Endothelial cell of umbilical vein (primary cell): ENCODE data around the gene CX3CR1. TPM values are rescaled to one million over a fixed set of nuclear protein-coding genes. Genes with fewer than 3 reads are reported as not detected.

Experiments used
- BruUV-seq: library from RNA; stranded (reverse); fragments of 400-500 nt; replicated peaks from 2 replicates; lab custom pipeline; 2021; lab: Mats Ljungman, UMichigan
- CTCF ChIA-PET: fragments of 300-600, 350-600 bp; sonication (Branson Sonifier 250); formaldehyde crosslinking; loops from one replicate; lab custom pipeline; 2021; ENCODE audit warnings: antibody characterized with exemption, inconsistent platforms; lab: Charles Lee
- POLR2A ChIA-PET: fragments of 300-600, 350-600 bp; sonication (Branson Sonifier 250); formaldehyde crosslinking; loops from one replicate; lab custom pipeline; 2021; ENCODE audit warnings: antibody characterized with exemption, inconsistent platforms; lab: Charles Lee
- DNase-seq: peaks from one replicate; pipeline ENCODE4 v3.0.0-alpha.2; 2011; ENCODE audit warnings: low read depth, low spot score
- FAIRE-seq: peaks from 2 replicates; lab custom pipeline; 2011; peaks lifted over from hg19 to GRCh38; lab: Jason Lieb, UNC
- H2AFZ ChIP-seq: 2 replicates; pipeline ENCODE4 v1.6.0; 2012; ENCODE audit warnings: low read depth, low read length, control low read depth, inconsistent platforms
- H3K27ac ChIP-seq: 2 replicates; pipeline ENCODE4 v1.5.1; 2011; ENCODE audit warnings: low read depth, mild to moderate bottlenecking, control low read depth, low read length, moderate library complexity; ENCODE audit not compliant: insufficient read depth
- H3K27me3 ChIP-seq, 2 experiments: 2 replicates each; pipeline versions ENCODE4 v1.6.0 to v1.6.1; 2011; ENCODE audit warnings: low read length in 2 of 2, mixed read lengths in 1 of 2; ENCODE audit not compliant: control insufficient read depth in 2 of 2, insufficient read depth in 2 of 2
- H3K36me3 ChIP-seq, 2 experiments: 2 replicates in 1 of 2; 3 replicates in 1 of 2; pipeline ENCODE4 v1.5.1; 2011; ENCODE audit warnings: low read length in 2 of 2, mild to moderate bottlenecking in 1 of 2, moderate library complexity in 1 of 2; ENCODE audit not compliant: control insufficient read depth in 2 of 2, insufficient read depth in 2 of 2; ENCODE audit errors: extremely low read depth in 1 of 2
- H3K4me1 ChIP-seq: 3 replicates; pipeline ENCODE4 v1.5.1; 2011; ENCODE audit warnings: mild to moderate bottlenecking, low read length; ENCODE audit not compliant: control insufficient read depth, insufficient read depth; ENCODE audit errors: extremely low read depth
- H3K4me2 ChIP-seq: 2 replicates; pipeline ENCODE4 v1.6.1; 2011; ENCODE audit warnings: low read length, control low read depth, mixed read lengths; ENCODE audit not compliant: insufficient read depth
- H3K4me3 ChIP-seq, 3 experiments: fragments of 200-600 bp in 1 of 3; sonication (generic), shearing (Covaris generic) in 1 of 3; replicated peaks in 1 of 3; 2 replicates each; pipeline ENCODE4 v1.5.1; 2011 to 2016; ENCODE audit warnings: control low read depth in 3 of 3, low read length in 3 of 3, mild to moderate bottlenecking in 2 of 3, inconsistent platforms in 1 of 3, low read depth in 1 of 3, moderate library complexity in 1 of 3; ENCODE audit not compliant: insufficient read depth in 1 of 3
- H3K79me2 ChIP-seq: 2 replicates; pipeline ENCODE4 v1.6.0; 2012; ENCODE audit warnings: low read length, inconsistent platforms; ENCODE audit not compliant: control insufficient read depth, insufficient read depth
- H3K9ac ChIP-seq: replicated peaks from 2 replicates; pipeline ENCODE3; 2011; ENCODE audit warnings: low read length, control low read depth; ENCODE audit not compliant: insufficient read depth; ENCODE audit errors: extremely low read depth
- H3K9me1 ChIP-seq: replicated peaks from 3 replicates; pipeline ENCODE4 v1.6.0; 2011; ENCODE audit warnings: mild to moderate bottlenecking, low read length; ENCODE audit not compliant: control insufficient read depth, insufficient read depth; ENCODE audit errors: extremely low read depth
- H3K9me3 ChIP-seq: replicated peaks from 2 replicates; pipeline ENCODE4 v1.5.1; 2012; ENCODE audit warnings: low read length, inconsistent platforms; ENCODE audit not compliant: control insufficient read depth, insufficient read depth
- H4K20me1 ChIP-seq: replicated peaks from 2 replicates; pipeline ENCODE3; 2011; ENCODE audit warnings: mild to moderate bottlenecking, low read length; ENCODE audit not compliant: control insufficient read depth, insufficient read depth; ENCODE audit errors: extremely low read depth
- CTCF ChIP-seq, 2 donors: IDR thresholded peaks; 1 replicate in 1 of 2; 2 replicates in 1 of 2; pipeline ENCODE4 v1.5.1; 2011; ENCODE audit warnings: low read length in 2 of 2, mild to moderate bottlenecking in 2 of 2, moderate library complexity in 2 of 2, control low read depth in 1 of 2, inconsistent platforms in 1 of 2, low read depth in 1 of 2; ENCODE audit not compliant: insufficient read depth in 1 of 2; ENCODE audit errors: extremely low read depth in 1 of 2
- EZH2 ChIP-seq: IDR thresholded peaks from 2 replicates; pipeline ENCODE4 v1.6.1; 2012; ENCODE audit warnings: borderline replicate concordance, low read depth, mild to moderate bottlenecking, moderate library complexity, low read length, inconsistent platforms; ENCODE audit not compliant: severe bottlenecking
- FOS ChIP-seq: IDR thresholded peaks from 2 replicates; pipeline ENCODE4 v1.6.1; 2011; ENCODE audit warnings: mild to moderate bottlenecking, low read length, moderate library complexity, borderline replicate concordance; ENCODE audit not compliant: insufficient read depth
- GATA2 ChIP-seq: IDR thresholded peaks from 2 replicates; pipeline ENCODE4 v1.7.0; 2011; ENCODE audit warnings: low read depth, mild to moderate bottlenecking, moderate library complexity, mixed read lengths, low read length; ENCODE audit not compliant: insufficient read length, insufficient read depth
- JUN ChIP-seq: IDR thresholded peaks from 2 replicates; pipeline ENCODE4 v1.6.1; 2011; ENCODE audit warnings: borderline replicate concordance, low read depth; ENCODE audit not compliant: insufficient read length, insufficient read depth
- MAX ChIP-seq: IDR thresholded peaks from 2 replicates; pipeline ENCODE4 v1.6.1; 2011; ENCODE audit not compliant: insufficient read depth, insufficient read length
- MYC ChIP-seq: IDR thresholded peaks from one replicate; pipeline ENCODE4 v1.6.1; 2011; ENCODE audit warnings: mild to moderate bottlenecking, low read depth, low read length
- POLR2A ChIP-seq: IDR thresholded peaks from 2 replicates; pipeline ENCODE4 v1.6.1; 2012; ENCODE audit warnings: low read depth, mild to moderate bottlenecking, control low read depth, low read length
- POLR2AphosphoS5 ChIP-seq: IDR thresholded peaks from 2 replicates; pipeline ENCODE4 v1.6.1; 2012; ENCODE audit warnings: low read depth, mild to moderate bottlenecking, control low read depth, low read length, moderate library complexity; ENCODE audit not compliant: insufficient read depth
- dilution Hi-C: fragments of 300-500 bp; cut with MboI; formaldehyde crosslinking; loops from one replicate; pipeline ENCODE4 v1.15.0; 2019; ENCODE audit warnings: low sequenced_read_pairs; ENCODE audit not compliant: extremely low pct_ligation_motif_present
- intact Hi-C: fragments of 100-400 bp; cut with micrococcal nuclease; formaldehyde crosslinking; loops from one replicate; pipeline ENCODE4 v1.10.0; 2022
- polyA plus RNA-seq, 4 experiments: library from polyadenylated mRNA; depleted of rRNA in 3 of 4; stranded (reverse) in 3 of 4; unstranded in 1 of 4; fragments of >200 nt; gene quantifications; 2 replicates each; pipeline versions ENCODE4 v1.2.1 to v1.2.3, GENCODE V29; 2011 to 2012; ENCODE audit warnings: missing spikeins in 1 of 4
- total RNA-seq: library from RNA; stranded (reverse); gene quantifications from 2 replicates; pipeline ENCODE4 v1.2.3, GENCODE V29; 2021

CX3CR1 gene
- total and polyA plus RNA-seq, 2 donors (not counting 3 experiments of a cell fraction or from before 2014, with no cell fraction given) = not detected

- ChIA-PET CTCF (no interaction called here), POLR2A (no interaction called here)
- no TSS peak for BruUV-seq
- Histone ChIP-seq H3K9me1 (no peaks in the 10 kb centered on the region), H3K36me3 (no peaks in the 10 kb centered on the region), H3K9me3 (no peaks in the 10 kb centered on the region), H3K27me3 (no peaks in the 10 kb centered on the region), H4K20me1 (no peaks in the 10 kb centered on the region), H3K27ac (no peak overlapping the region), H3K79me2 (no peaks in the 10 kb centered on the region), H3K4me3 (no peak overlapping the region), H3K4me2 (no peak overlapping the region), H3K9ac (no peak overlapping the region), H2AFZ (no peak overlapping the region), H3K4me1 (no peaks in the 10 kb centered on the region)
- intact Hi-C loops = no loop called here
- no peak for FAIRE-seq
- TF ChIP-seq FOS (no peak), CTCF (IDR thresholded peaks at IDR 0.05; ENCODE audit: extremely low read depth in 1 of 2, insufficient read depth in 1 of 2, low read depth in 1 of 2, low read length in 2 of 2) (no peak), MAX (no peak), POLR2A (no peak), EZH2 (no peak)
- DNase-seq = no peak
- dilution Hi-C loops = no loop called here
These were observed 37.8 kb upstream of the CX3CR1 start for GRCh38 chr3:39317571-39318169.

DNA sequence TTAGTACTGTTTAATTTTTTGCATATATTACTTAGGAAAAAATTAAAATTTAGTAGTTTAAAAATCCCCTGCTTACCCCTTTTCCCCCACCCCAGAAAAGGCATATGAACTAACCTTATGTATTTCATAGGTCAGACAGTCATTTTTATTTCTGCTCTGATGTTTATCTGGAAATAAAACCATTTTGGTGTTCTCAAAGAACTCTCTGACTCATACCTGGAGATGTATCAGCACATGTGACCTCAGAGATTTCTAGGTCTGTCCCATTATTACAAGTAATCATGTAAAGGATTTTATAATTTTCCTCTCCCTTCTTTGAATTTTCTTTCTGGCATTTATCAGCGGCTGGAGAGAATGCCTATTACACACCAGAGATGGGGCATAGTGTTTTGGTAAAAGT, 35.6 kb upstream of the CX3CR1 start:
- no peaks in the 10 kb centered on the region for H3K27me3 ChIP-seq
- intact Hi-C loops (no loop called here), dilution Hi-C loops (no loop called here)
- H2AFZ ChIP-seq = no peak overlapping the region
- H3K9ac ChIP-seq = no peak overlapping the region
- POLR2A ChIA-PET = no interaction called here
- no peak for TF ChIP-seq CTCF (IDR thresholded peaks at IDR 0.05; ENCODE audit: extremely low read depth in 1 of 2, insufficient read depth in 1 of 2, low read depth in 1 of 2, low read length in 2 of 2)
- no peak for TF ChIP-seq POLR2AphosphoS5
- no peak for TF ChIP-seq GATA2
- no peak for TF ChIP-seq EZH2
- no peak for TF ChIP-seq JUN
- no peak for TF ChIP-seq MYC
- TF ChIP-seq POLR2A = no peak
- TF ChIP-seq MAX = no peak
- no peak for TF ChIP-seq FOS
- FAIRE-seq = no peak
- H3K4me1 ChIP-seq = no peaks in the 10 kb centered on the region
- BruUV-seq = no TSS peak
- H3K79me2 ChIP-seq = no peaks in the 10 kb centered on the region
- H4K20me1 ChIP-seq = no peaks in the 10 kb centered on the region
- no peak overlapping the region for H3K27ac ChIP-seq
- H3K9me3 ChIP-seq = no peaks in the 10 kb centered on the region
- H3K36me3 ChIP-seq = no peaks in the 10 kb centered on the region
- H3K4me2 ChIP-seq = no peak overlapping the region
- CTCF ChIA-PET = no interaction called here
- H3K9me1 ChIP-seq = no peaks in the 10 kb centered on the region
- H3K4me3 ChIP-seq = no peak overlapping the region
- DNase-seq = no peak
